Iris pigment epithelial cell (primary cell): Measurements from ENCODE around the gene GTPBP10.
"Not testable (repeated sequence)": the region's sequence is repeated elsewhere in the genome, so short reads cannot be mapped to it uniquely, and the experiment has no call there.

Experiments used
- DNase-seq: peaks from one replicate; pipeline ENCODE4 v3.0.0-alpha.2; 2011; ENCODE audit warnings: low read depth

The GTPBP10 gene

GRCh38 chr7:90346336-90347125, at the start of gene GTPBP10:
Gene GTPBP10 (plus strand): TSS chr7:90346716. CDS start chr7:90346742, 26 bp downstream.
- peak; percentile 97 for DNase-seq

DNA sequence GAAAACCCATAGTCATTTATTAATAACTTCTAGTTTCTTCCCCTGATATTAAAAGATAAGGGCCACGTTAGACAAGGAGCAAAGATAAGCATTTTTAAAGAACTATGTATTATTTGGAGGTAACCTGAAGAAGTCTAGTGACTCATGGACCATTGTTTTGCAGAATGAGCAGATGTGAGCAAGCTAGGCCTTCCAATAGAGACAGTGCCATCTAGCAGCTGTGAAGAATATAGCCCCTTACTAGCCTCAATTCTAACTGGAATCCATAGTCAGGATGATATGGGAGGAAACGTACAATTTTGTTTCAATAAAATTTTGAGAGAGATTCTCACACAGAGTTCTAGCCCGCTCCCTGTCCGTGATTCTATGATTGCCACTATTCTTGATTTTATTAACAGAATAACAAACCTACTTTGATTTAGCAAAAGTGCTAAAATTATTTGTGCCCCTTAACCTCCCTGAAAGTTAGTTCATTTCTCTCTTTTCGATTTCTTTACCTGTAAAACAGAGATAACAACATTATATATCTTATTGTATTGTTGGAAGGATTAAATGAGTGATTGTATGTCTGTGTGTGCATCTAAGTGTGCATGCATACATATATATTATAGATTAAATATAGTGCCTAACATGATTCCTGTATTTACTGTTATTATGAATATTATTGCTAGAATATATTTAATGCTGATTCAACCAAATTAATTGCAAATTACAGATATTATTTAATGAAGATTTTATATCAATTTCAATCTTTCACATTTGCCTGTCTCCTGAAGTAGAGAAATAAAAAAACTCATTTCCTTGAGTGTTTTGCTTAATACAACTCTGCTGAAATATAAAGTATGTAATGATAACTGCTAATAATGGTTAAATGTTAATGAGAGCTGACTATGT, 48.1 kb upstream of the GTPBP10 start:
- DNase-seq, result peak; percentile 80

DNA sequence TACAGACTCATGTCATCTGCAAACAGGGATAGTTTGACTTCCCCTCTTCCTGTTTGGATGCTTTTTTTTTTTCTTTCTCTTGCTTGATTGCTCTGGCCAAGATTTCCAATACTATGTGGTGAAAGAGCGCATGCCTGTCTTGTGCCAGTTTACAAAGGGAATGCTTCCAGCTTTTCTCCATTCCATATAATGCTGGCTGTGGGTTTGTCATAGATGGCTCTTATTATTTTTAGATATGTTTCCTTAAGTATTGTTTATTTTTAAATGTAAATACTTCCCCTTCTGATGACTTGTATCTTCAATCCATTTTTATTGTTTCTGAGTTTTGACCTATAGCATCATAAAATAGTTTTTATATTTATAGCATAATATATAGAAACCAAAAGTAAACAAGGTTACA, 43.3 kb upstream of the GTPBP10 start:
- no peak for DNase-seq

- no peak for DNase-seq
These were observed 36.6 kb upstream of the GTPBP10 start for GRCh38 chr7:90309872-90310271.

- no peak for DNase-seq
These were observed 35.3 kb upstream of the GTPBP10 start for GRCh38 chr7:90311175-90311574.

GRCh38 chr7:90312745-90313144, 33.8 kb upstream of the GTPBP10 start:
- peak; percentile 30 for DNase-seq

DNA sequence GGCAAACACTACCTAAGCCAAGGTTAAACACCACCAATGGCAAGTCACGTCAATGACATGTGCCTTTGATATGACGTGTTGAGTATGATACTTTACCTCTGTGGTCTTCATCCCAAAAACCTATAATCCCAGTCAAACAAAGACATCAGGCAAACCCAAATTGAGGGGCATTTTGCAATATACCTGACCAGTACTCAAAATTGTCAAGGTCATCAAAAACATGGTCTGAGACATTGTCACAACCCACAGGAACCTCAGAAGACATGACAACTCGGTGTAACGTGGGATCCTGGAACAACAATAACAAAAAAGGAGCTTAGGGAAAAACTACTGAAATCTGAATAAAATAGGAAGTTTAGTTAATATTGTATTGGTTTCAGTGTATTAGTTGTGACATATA, 32.6 kb upstream of the GTPBP10 start:
- no peak for DNase-seq

DNA sequence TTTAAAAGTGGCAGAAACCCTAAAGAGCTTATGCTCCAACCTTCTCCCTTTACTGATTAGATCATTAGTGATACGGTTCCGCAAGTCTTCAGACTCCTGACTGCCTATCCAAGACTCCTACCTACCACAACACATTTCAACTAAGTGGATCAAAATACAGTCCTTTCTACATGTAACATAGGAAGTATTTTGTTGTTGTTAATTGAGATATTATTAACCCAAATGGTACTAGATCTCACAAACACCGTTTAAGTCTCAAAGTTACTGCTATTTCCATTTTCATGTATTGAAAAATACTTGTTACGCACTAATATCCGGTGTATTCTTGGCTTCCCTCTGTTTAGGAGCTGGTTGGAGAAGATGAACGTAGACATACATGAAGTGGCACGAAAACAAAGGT, 26.5 kb upstream of the GTPBP10 start:
- DNase-seq, result no peak

- DNase-seq, result no peak
These were observed 26.1 kb upstream of the GTPBP10 start for GRCh38 chr7:90320418-90320800.

- DNase-seq, result peak; percentile 35
These were observed 25.6 kb upstream of the GTPBP10 start, which contains the start of gene FAM237B for GRCh38 chr7:90320801-90321494. Gene FAM237B (minus strand): TSS chr7:90321304. CDS start chr7:90319748, 1,556 bp downstream.

- no peak for DNase-seq
These were observed 23.7 kb upstream of the GTPBP10 start for GRCh38 chr7:90322837-90323236.

DNA sequence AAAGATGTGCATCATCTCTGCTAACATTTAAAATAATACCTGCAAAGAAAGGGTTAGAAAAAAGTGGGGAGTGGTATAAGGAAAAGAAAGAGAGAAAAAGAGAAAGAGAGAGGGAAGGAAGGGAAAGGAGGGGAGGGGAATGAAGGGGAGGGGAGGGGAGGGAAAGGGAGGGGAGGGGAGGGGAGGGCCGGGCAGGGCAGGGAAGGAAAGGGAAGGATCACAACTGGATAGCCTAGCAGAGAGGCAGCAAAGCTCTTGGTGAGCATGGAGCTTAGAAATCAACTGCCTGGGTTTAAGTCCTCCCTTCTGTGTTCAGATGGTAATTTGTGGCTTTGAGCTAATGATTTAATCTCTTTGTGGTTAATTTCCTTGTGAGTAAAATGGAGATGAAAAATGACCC, 20.0 kb upstream of the GTPBP10 start:
- no peak for DNase-seq

GRCh38 chr7:90334193-90334843, 12.2 kb upstream of the GTPBP10 start:
- no peak for DNase-seq

DNA sequence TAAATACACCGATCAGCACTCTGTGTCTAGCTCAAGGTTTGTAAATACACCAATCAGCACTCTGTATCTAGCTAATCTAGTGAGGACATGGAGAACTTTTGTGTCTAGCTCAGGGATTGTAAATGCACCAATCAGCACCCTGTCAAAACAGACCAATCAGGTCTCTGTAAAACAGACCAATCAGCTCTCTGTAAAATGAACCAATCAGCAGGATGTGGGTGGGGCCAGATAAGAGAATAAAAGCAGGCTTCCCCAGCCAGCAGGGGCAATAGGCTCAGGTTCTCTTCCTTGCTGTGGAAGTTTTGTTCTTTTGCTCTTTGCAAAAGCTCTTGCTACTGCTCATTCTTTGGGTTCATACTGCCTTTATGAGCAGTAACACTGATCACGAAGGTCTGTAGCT, 11.6 kb upstream of the GTPBP10 start:
- not testable (repeated sequence) for DNase-seq

DNA sequence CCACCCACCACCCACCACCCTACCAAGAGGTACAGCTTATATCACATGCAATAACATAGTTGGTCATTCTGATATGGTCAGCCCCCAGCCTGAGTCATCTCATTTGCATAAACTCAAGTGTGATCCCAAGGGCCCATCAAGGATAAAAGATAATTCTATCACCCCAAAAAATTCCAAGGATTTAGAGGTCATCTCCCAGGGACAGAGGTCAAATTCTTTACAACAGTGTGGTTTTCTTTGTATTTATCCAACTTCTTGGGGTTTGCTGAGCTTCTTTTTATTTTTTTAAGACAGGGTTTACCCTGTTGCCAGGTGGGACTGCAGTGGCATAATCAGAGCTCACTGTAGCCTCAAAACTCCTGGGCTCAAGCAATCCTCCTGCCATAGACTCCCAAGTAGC, 9.4 kb upstream of the GTPBP10 start:
- DNase-seq, result peak; percentile 18

GRCh38 chr7:90345016-90345415, 1.5 kb upstream of the GTPBP10 start:
- no peak for DNase-seq

DNA sequence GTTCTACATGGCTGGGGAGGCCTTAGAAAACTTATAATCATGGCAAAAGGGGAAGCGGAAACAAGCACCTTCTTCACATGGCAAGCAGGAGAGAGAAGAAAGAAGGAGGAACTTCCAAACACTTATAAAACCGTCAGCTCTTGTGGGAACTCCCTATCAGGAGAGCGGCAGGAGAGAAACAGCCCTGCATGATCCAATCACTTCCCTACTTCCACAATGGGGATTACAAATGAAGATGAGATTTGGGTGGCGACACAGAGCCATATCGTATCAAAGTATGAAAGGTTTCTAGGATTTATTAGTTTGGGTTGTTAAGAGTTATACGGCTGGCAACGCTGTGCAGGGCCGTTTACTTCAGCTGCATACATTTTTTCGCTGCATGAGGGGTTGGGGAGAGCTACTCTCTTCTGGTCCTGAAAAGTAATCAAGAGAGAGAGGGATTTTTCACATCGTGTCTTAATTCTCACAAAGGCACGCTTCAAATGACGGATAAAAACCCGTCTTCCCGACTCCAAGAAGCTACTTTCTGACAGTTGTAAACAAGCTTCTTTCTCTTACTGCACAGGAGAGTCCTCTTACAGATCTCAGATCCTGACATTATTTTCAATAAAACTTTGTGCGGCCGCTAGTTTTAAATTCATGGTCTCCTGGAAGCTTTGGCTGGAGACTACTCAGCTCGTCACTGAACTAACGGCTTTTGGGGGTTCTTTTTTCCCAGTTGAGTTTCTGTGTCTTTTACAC, 751 bp upstream of the GTPBP10 start:
- peak; percentile 64 for DNase-seq

GRCh38 chr7:90347759-90348158, 1.2 kb downstream of the GTPBP10 start:
- no peak for DNase-seq

DNA sequence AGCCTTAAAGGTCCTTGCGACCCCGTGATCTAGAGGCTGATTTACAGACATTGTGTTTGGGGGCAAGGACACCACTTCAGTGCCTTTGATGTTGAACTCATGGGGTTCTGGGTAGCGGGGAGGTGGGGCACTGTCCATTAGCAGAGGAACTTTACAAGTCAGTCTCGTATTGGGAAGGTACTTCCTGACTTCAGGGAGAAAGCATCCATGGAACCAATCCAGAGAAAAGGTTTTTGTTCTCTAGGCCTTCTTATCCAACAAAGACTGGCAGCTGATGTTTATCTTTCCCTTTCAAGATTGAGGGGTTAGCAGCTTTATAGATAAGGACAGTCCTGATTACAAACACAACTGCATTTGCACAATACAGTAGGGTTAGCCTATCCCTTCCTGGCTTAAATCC, 2.8 kb downstream of the GTPBP10 start:
- DNase-seq, result no peak

GRCh38 chr7:90350032-90350431, 3.5 kb downstream of the GTPBP10 start:
- DNase-seq, result not testable (repeated sequence)

DNA sequence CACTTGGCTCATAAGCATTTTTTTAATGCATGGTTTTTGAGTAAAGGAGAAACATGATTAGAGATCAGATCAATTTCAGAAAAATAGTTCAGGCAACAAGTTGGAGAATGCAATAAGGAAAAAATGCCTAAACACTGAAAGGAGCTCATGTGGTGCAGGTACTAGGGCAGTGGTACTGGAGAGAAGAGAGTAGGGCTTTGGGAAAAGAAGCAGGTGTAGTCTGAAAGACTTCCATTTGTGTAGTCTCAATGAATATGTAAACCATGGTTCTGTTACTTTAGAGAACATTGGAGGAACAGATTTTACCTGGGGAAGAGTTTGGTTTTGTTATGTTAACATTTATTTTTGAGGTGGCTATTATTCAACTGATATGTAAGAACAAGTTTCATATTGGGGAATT, 5.5 kb downstream of the GTPBP10 start:
- no peak for DNase-seq
